B cell (primary cell): ENCODE data around the gene STXBP2.

Experiments
- EZH2 ChIP-seq: IDR thresholded peaks from 2 replicates; pipeline ENCODE4 v1.6.1; 2012; ENCODE audit warnings: borderline replicate concordance, low read depth, mild to moderate bottlenecking, moderate library complexity, low read length; ENCODE audit not compliant: insufficient read depth, poor library complexity, severe bottlenecking
- TF ChIP-seq, protein P1 (sequence below): fragments of 200-600 bp; IDR thresholded peaks from one replicate; pipeline ENCODE4 v1.8.0; 2022; ENCODE audit warnings: antibody characterized with exemption, mild to moderate bottlenecking

DNA sequence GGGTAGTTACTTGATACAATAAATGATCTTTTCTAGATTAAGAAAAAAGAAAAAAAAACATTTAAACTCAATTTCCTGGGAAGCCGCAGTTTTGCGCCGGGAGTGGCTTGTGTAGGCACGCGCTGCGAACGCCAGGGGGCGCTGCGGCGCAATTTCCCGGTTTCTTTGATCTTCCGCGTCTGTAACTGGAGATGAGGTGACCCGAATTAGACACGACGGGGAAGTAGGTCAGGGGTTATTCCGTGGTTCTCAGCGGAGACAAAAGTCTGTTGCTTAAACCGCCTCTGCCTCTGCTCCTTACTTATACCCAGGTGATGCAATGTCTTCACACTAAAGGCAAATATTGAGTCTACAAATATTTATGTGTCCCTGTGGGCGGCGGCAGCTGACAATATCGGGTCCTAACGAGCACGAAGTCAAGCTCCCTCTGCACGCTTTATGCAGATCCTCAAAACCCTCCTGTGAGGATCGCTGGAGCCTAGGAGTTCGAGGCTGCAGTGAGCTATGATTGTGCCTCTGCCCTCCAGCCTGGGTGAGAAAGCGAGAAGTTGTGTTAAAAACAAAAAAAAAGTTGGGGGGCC lies 15.2 kb downstream of the STXBP2 start:
- no peak for TF ChIP-seq EZH2
- TF ChIP-seq, protein P1, sequence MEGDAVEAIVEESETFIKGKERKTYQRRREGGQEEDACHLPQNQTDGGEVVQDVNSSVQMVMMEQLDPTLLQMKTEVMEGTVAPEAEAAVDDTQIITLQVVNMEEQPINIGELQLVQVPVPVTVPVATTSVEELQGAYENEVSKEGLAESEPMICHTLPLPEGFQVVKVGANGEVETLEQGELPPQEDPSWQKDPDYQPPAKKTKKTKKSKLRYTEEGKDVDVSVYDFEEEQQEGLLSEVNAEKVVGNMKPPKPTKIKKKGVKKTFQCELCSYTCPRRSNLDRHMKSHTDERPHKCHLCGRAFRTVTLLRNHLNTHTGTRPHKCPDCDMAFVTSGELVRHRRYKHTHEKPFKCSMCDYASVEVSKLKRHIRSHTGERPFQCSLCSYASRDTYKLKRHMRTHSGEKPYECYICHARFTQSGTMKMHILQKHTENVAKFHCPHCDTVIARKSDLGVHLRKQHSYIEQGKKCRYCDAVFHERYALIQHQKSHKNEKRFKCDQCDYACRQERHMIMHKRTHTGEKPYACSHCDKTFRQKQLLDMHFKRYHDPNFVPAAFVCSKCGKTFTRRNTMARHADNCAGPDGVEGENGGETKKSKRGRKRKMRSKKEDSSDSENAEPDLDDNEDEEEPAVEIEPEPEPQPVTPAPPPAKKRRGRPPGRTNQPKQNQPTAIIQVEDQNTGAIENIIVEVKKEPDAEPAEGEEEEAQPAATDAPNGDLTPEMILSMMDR = peak; percentile 98
